HepG2 (cell line): ENCODE data around the gene COL4A2. TPM values are rescaled to one million over a fixed set of nuclear protein-coding genes. Genes with fewer than 3 reads are reported as not detected.

Experiments used
- ATAC-seq: fragments of 200-7000 bp; cut with Tn5 transposase; 3 replicates; pipeline ENCODE4 v1.9.1; 2020; ENCODE audit warnings: mild to moderate bottlenecking, moderate library complexity
- BruUV-seq: library from RNA; stranded (reverse); fragments of 400-500 nt; replicated peaks from 2 replicates; lab custom pipeline; 2021; lab: Mats Ljungman, UMichigan
- CTCF ChIA-PET: fragments of 300-600 bp; formaldehyde crosslinking; extraction: SDS; loops from one replicate; lab custom pipeline; 2021; ENCODE audit warnings: low total read pairs, inconsistent platforms, low intra/inter-chr PET ratio; lab: Yijun Ruan, JAX
- POLR2A ChIA-PET: fragments of 350-600 bp; sonication (Branson Sonifier 250); formaldehyde crosslinking; loops from one replicate; lab custom pipeline; 2020; ENCODE audit warnings: antibody characterized with exemption, inconsistent platforms; lab: Yijun Ruan, JAX
- DNase-seq: peaks from one replicate; pipeline ENCODE4 v3.0.0-alpha.2; 2015; ENCODE audit warnings: low spot score
- FAIRE-seq: peaks from 3 replicates; lab custom pipeline; 2011; peaks lifted over from hg19 to GRCh38; lab: Jason Lieb, UNC
- H2AFZ ChIP-seq: one replicate; pipeline ENCODE4 v1.6.1; 2011; ENCODE audit warnings: low read length, inconsistent platforms
- H3K27ac ChIP-seq: fragments of 300-600 bp; 3 replicates; pipeline ENCODE4 v1.8.0; 2011; ENCODE audit warnings: mixed run types, mild to moderate bottlenecking, mixed read lengths, low read length, inconsistent platforms; ENCODE audit not compliant: insufficient read depth; ENCODE audit errors: extremely low read length
- H3K27me3 ChIP-seq, 2 experiments: fragments of 200-600 bp in 1 of 2; 2 replicates in 1 of 2; 3 replicates in 1 of 2; pipeline versions ENCODE4 v1.6.0 to v1.8.0; 2011; ENCODE audit warnings: low read length in 2 of 2, mild to moderate bottlenecking in 2 of 2, moderate library complexity in 2 of 2, inconsistent platforms in 1 of 2; ENCODE audit not compliant: insufficient read depth in 2 of 2, control insufficient read depth in 1 of 2
- H3K36me3 ChIP-seq, 2 experiments: fragments of 200-600 bp in 1 of 2; replicated peaks in 1 of 2; 2 replicates in 1 of 2; 3 replicates in 1 of 2; pipeline versions ENCODE4 v1.5.1 to v1.8.0; 2011; ENCODE audit warnings: low read length in 2 of 2, inconsistent platforms in 1 of 2; ENCODE audit not compliant: insufficient read depth in 2 of 2, control insufficient read depth in 1 of 2
- H3K4me1 ChIP-seq: 2 replicates; pipeline ENCODE4 v1.5.1; 2012; ENCODE audit warnings: low read length, inconsistent platforms; ENCODE audit not compliant: insufficient read depth
- H3K4me2 ChIP-seq: 2 replicates; pipeline ENCODE4 v1.6.0; 2011; ENCODE audit warnings: low read depth, low read length, inconsistent platforms
- H3K4me3 ChIP-seq, 3 experiments: fragments of 200-600 bp in 1 of 3; sonication (generic), shearing (Covaris generic) in 1 of 3; replicated peaks in 1 of 3; 2 replicates each; pipeline ENCODE4 v1.5.1; 2011 to 2016; ENCODE audit warnings: low read length in 3 of 3, inconsistent platforms in 2 of 3, low read depth in 2 of 3, mild to moderate bottlenecking in 2 of 3, control low read depth in 1 of 3, mixed read lengths in 1 of 3; ENCODE audit not compliant: insufficient read depth in 1 of 3
- H3K79me2 ChIP-seq: one replicate; pipeline ENCODE4 v1.6.1; 2011; ENCODE audit warnings: low read length, inconsistent platforms; ENCODE audit not compliant: insufficient read depth
- H3K9ac ChIP-seq: 2 replicates; pipeline ENCODE4 v1.6.0; 2011; ENCODE audit warnings: mild to moderate bottlenecking, low read depth, low read length, inconsistent platforms; ENCODE audit not compliant: insufficient read depth
- H3K9me3 ChIP-seq: 2 replicates; pipeline ENCODE4 v1.5.1; 2012; ENCODE audit warnings: mild to moderate bottlenecking, low read length
- H4K20me1 ChIP-seq: 2 replicates; pipeline ENCODE4 v1.6.0; 2011; ENCODE audit warnings: inconsistent platforms, mild to moderate bottlenecking, low read length, moderate library complexity; ENCODE audit not compliant: insufficient read depth
- KDM6A ChIP-seq: IDR thresholded peaks from 2 replicates; pipeline ENCODE4 v1.6.1; 2016; ENCODE audit warnings: low read depth
- MBNL3 ChIP-seq: fragments of 250-450 bp; sonication (Bioruptor Pico); conservative IDR thresholded peaks from 2 replicates; pipeline ENCODE4 v1.8.0; 2022; ENCODE audit warnings: mild to moderate bottlenecking, inconsistent platforms
- MTF1 ChIP-seq: sonication (generic); formaldehyde crosslinking; IDR thresholded peaks from 2 replicates; pipeline ENCODE4 v1.5.0; 2020; ENCODE audit warnings: missing genetic modification reagents
- PPARG ChIP-seq: conservative IDR thresholded peaks from 2 replicates; pipeline ENCODE4 v1.6.1; 2016; ENCODE audit warnings: missing biosample characterization, missing genetic modification reagents
- RFXANK ChIP-seq: IDR thresholded peaks from 2 replicates; pipeline ENCODE4 v1.6.1; 2016
- TBX2 ChIP-seq: sonication (generic); formaldehyde crosslinking; IDR thresholded peaks from 2 replicates; pipeline ENCODE4 v1.5.0; 2020; ENCODE audit warnings: missing genetic modification reagents, mild to moderate bottlenecking, borderline replicate concordance
- TCF7L2 ChIP-seq: IDR thresholded peaks from 2 replicates; pipeline ENCODE4 v1.6.1; 2011; ENCODE audit warnings: mild to moderate bottlenecking, low read depth, low read length, moderate library complexity
- ZFP36 ChIP-seq: fragments of 150-350 bp; IDR thresholded peaks from 2 replicates; pipeline ENCODE4 v1.6.1; 2018; ENCODE audit warnings: borderline replicate concordance, low read length, low read depth; ENCODE audit not compliant: partially characterized antibody
- ZNF572 ChIP-seq: sonication (generic); formaldehyde crosslinking; IDR thresholded peaks from 2 replicates; pipeline ENCODE4 v1.5.1; 2020; ENCODE audit warnings: mild to moderate bottlenecking, missing genetic modification reagents
- ZNF577 ChIP-seq: sonication (generic); formaldehyde crosslinking; IDR thresholded peaks from 2 replicates; pipeline ENCODE4 v1.4.0; 2020; ENCODE audit warnings: mild to moderate bottlenecking, low read depth, missing genetic modification reagents, borderline replicate concordance
- ZNF589 ChIP-seq: sonication (generic); formaldehyde crosslinking; conservative IDR thresholded peaks from 2 replicates; pipeline ENCODE4 v1.8.0; 2022; ENCODE audit warnings: mild to moderate bottlenecking, moderate library complexity, missing genetic modification reagents
- ZNF614 ChIP-seq: IDR thresholded peaks from 2 replicates; pipeline ENCODE4 v1.6.1; 2018; ENCODE audit warnings: missing biosample characterization, missing genetic modification reagents, inconsistent platforms, borderline replicate concordance
- ZNF619 ChIP-seq: sonication (generic); formaldehyde crosslinking; IDR thresholded peaks from 2 replicates; pipeline ENCODE4 v1.4.0; 2020; ENCODE audit warnings: mild to moderate bottlenecking, missing genetic modification reagents
- ZNF749 ChIP-seq: sonication (generic); formaldehyde crosslinking; IDR thresholded peaks from 2 replicates; pipeline ENCODE4 v1.8.0; 2022; ENCODE audit warnings: mild to moderate bottlenecking, missing genetic modification reagents, moderate library complexity, borderline replicate concordance
- ZSCAN21 ChIP-seq: sonication (generic); formaldehyde crosslinking; IDR thresholded peaks from 2 replicates; pipeline ENCODE4 v1.8.0; 2022; ENCODE audit warnings: mild to moderate bottlenecking, missing genetic modification reagents, moderate library complexity, borderline replicate concordance
- WGBS: methylation state at CpG from one replicate; pipeline ENCODE4 v1.1.6; 2017; ENCODE audit warnings: low lambda C conversion rate; 5-methylcytosine and 5-hydroxymethylcytosine counted together
- in situ Hi-C: cut with HindIII; loops from 2 replicates; pipeline ENCODE4 v1.10.0; 2017; ENCODE audit warnings: low pct_unique_long_range_greater_than_20kb; ENCODE audit not compliant: extremely low pct_ligation_motif_present
- intact Hi-C: fragments of 100-400 bp; cut with micrococcal nuclease; formaldehyde crosslinking; loops from one replicate; pipeline ENCODE4 v1.10.0; 2022; ENCODE audit not compliant: unreplicated experiment
- polyA plus RNA-seq, 8 experiments: library from polyadenylated mRNA; depleted of rRNA in 3 of 8; stranded (reverse) in 7 of 8; unstranded in 1 of 8; fragments of >200 nt; fragmentation: Illumina TruSeq in 4 of 8; extraction: Trizol in 4 of 8; gene quantifications; 2 replicates each; pipeline versions ENCODE4 v1.2.1 to v1.2.3, GENCODE V29; 2011 to 2016; ENCODE audit warnings: low read depth in 4 of 8, missing spikeins in 1 of 8, mixed read lengths in 1 of 8; ENCODE audit not compliant: insufficient read depth in 1 of 8
- total RNA-seq, 5 experiments: library from RNA; depleted of rRNA; stranded (reverse); fragments of >200 nt; fragmentation: Illumina TruSeq; extraction: Trizol; gene quantifications; 2 replicates each; pipeline ENCODE4 v1.2.3, GENCODE V29; 2016; ENCODE audit warnings: low read depth in 1 of 5
- TF ChIP-seq, protein P1 (sequence below): sonication (generic); formaldehyde crosslinking; IDR thresholded peaks from 2 replicates; pipeline ENCODE4 v1.4.0; 2020; ENCODE audit warnings: missing genetic modification reagents
- TF ChIP-seq, protein P2 (sequence below): sonication (generic); formaldehyde crosslinking; IDR thresholded peaks from 2 replicates; pipeline ENCODE4 v1.4.0; 2020; ENCODE audit warnings: missing genetic modification reagents

COL4A2 gene
- total and polyA plus RNA-seq, 2 of the 13 experiments (the other 11 are each of a cell fraction or from before 2014, with no cell fraction given) = 0.22 to 1.9 TPM

DNA sequence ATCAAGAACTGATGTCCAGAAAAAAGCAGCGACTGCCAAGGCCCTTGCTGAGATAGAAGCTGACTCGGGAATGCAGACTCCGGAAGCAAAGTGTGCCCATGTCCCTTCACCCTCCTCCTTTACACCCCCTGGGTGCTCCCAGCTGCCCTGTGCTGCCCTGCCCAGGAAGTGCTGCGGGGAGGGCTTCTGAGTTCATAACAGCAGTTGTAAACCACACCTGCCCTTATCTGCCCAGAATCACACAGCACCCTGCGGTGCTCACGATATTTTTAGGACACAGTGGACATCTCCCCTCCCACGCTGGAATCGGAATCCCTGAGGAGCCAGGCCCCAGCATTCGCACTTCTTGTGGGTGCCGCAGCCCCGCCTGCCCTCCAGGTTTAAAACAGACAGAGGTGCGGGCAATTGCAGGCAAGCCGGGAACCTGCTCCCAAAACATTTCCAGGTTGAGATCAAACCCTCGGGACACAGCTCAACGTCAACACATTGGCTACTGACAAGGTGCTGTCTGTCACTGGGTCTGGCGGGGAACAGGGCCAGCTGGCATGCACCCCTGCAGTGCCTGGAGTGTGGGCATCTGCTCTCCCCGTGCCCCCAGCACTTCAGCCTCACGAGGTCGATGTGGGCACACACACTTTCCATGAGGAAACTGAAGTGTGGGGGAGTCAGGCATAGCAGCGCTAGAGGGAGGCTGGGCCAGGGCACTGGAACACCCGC lies 217.6 kb downstream of the COL4A2 start:
- WGBS = 93% methylated on average over 11 of the region's 21 CpGs
- H3K36me3 ChIP-seq = peaks cover 7 to 37% of the 10 kb centered on the region in 2 experiments
- TF ChIP-seq ZNF619 (CRISPR knock-in tag) (no peak), ZNF589 (CRISPR knock-in tag) (no peak), ZSCAN21 (CRISPR knock-in tag) (no peak), MBNL3 (no peak), MTF1 (CRISPR knock-in tag) (no peak), ZNF572 (CRISPR knock-in tag) (no peak), ZFP36 (no peak), TBX2 (no peak), KDM6A (CRISPR knock-in tag) (no peak), ZNF614 (CRISPR knock-in tag) (no peak), RFXANK (CRISPR knock-in tag) (no peak), ZNF577 (CRISPR knock-in tag) (no peak), PPARG (no peak), ZNF749 (CRISPR knock-in tag) (no peak), TCF7L2 (no peak)
- TF ChIP-seq, protein P1, sequence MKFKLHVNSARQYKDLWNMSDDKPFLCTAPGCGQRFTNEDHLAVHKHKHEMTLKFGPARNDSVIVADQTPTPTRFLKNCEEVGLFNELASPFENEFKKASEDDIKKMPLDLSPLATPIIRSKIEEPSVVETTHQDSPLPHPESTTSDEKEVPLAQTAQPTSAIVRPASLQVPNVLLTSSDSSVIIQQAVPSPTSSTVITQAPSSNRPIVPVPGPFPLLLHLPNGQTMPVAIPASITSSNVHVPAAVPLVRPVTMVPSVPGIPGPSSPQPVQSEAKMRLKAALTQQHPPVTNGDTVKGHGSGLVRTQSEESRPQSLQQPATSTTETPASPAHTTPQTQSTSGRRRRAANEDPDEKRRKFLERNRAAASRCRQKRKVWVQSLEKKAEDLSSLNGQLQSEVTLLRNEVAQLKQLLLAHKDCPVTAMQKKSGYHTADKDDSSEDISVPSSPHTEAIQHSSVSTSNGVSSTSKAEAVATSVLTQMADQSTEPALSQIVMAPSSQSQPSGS = no peak
- TF ChIP-seq, protein P2, sequence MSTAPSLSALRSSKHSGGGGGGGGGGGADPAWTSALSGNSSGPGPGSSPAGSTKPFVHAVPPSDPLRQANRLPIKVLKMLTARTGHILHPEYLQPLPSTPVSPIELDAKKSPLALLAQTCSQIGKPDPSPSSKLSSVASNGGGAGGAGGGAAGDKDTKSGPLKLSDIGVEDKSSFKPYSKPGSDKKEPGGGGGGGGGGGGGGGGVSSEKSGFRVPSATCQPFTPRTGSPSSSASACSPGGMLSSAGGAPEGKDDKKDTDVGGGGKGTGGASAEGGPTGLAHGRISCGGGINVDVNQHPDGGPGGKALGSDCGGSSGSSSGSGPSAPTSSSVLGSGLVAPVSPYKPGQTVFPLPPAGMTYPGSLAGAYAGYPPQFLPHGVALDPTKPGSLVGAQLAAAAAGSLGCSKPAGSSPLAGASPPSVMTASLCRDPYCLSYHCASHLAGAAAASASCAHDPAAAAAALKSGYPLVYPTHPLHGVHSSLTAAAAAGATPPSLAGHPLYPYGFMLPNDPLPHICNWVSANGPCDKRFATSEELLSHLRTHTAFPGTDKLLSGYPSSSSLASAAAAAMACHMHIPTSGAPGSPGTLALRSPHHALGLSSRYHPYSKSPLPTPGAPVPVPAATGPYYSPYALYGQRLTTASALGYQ (CRISPR knock-in tag) = no peak
- TF ChIP-seq, all 625 proteins: peak for 0
- no peak for ATAC-seq
- Histone ChIP-seq H3K27me3 (no peaks in the 10 kb centered on the region), H3K27ac (no peak overlapping the region), H2AFZ (no peak overlapping the region), H3K4me3 (no peak overlapping the region), H4K20me1 (peaks cover 24% of the 10 kb centered on the region), H3K9ac (no peak overlapping the region), H3K4me2 (no peak overlapping the region), H3K9me3 (no peaks in the 10 kb centered on the region), H3K79me2 (peaks cover 14% of the 10 kb centered on the region), H3K4me1 (peaks cover 40% of the 10 kb centered on the region)
- ChIA-PET CTCF (no interaction called here), POLR2A (no interaction called here)
- no peak for FAIRE-seq
- BruUV-seq = no TSS peak
- in situ Hi-C loops = no loop called here
- intact Hi-C loops = no loop called here
- no peak for DNase-seq
